ENCODE measurements around the gene KRT8. TPM values are rescaled to one million over a fixed set of nuclear protein-coding genes. Genes with fewer than 3 reads are reported as not detected.

Gene KRT8
- total and polyA plus RNA-seq, 7 donors, result 20.6 to 3,526 (median 63.1) TPM

DNA sequence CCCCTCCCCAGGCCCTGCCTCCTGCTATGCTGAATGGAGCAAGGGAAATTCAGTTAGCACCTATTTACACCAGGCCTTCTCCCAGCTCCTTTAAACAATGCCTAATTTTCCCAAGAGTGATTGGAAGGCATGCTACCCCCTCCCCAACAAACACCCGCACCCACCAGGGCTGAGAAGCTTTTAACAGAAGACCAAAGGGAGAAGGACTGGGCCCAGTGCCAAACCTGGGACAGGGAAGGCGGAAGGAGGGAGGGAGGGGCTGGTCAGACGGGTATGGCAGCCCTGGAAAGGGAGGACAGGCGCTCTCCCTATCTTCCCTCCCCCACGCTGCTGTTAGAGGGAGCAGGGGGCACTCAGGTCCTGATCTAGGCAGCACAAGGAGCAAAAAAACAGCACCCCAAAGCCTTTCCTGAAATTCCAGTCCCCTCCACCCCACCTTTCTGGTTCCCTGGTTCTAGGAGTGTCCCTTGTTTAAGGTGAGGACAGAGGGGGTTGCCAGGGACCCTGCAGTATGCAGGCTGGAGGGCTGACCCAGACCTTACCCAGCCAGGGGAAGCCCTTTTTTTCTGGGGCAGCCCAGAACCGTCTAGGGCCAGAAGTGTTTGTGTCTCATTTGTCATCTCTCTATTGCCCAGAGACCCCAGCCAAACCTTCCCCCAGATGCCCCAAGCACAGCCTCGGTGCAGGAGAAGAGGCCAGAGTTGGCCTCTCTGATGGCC lies 2.4 kb upstream of the KRT8 start:
- Histone ChIP-seq H3K27ac (peak overlapping the region; percentile 26 to 92 (median 66)), H3K9me3 (no peaks in the 10 kb centered on the region), H3K36me3 (no peaks in the 10 kb centered on the region), H3K4me3 (no peak overlapping the region), H3K4me1 (peaks cover 5 to 36% (median 23%) of the 10 kb centered on the region in 4 donors), H3K27me3 (no peaks in the 10 kb centered on the region)
- TF ChIP-seq EP300 (IDR thresholded peaks at IDR 0.05) (no peak), POLR2A (IDR thresholded peaks at IDR 0.05) (no peak), POLR2AphosphoS5 (IDR thresholded peaks at IDR 0.05) (no peak)
- TF ChIP-seq, protein P1, sequence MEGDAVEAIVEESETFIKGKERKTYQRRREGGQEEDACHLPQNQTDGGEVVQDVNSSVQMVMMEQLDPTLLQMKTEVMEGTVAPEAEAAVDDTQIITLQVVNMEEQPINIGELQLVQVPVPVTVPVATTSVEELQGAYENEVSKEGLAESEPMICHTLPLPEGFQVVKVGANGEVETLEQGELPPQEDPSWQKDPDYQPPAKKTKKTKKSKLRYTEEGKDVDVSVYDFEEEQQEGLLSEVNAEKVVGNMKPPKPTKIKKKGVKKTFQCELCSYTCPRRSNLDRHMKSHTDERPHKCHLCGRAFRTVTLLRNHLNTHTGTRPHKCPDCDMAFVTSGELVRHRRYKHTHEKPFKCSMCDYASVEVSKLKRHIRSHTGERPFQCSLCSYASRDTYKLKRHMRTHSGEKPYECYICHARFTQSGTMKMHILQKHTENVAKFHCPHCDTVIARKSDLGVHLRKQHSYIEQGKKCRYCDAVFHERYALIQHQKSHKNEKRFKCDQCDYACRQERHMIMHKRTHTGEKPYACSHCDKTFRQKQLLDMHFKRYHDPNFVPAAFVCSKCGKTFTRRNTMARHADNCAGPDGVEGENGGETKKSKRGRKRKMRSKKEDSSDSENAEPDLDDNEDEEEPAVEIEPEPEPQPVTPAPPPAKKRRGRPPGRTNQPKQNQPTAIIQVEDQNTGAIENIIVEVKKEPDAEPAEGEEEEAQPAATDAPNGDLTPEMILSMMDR (IDR thresholded peaks at IDR 0.05), result no peak
- DNase-seq, result no peak
- intact Hi-C loops (cut with DNase I), result no loop called here
- 10 to 32% methylated on average over 7 of the region's 7 CpGs for WGBS, 2 donors

- H3K36me3 ChIP-seq, result no peaks in the 10 kb centered on the region
- 39 to 78% methylated on average over 7 of the region's 7 CpGs for WGBS, 2 donors
These were observed 1.3 kb upstream of the KRT8 start for GRCh38 chr12:52906191-52906601.

DNA sequence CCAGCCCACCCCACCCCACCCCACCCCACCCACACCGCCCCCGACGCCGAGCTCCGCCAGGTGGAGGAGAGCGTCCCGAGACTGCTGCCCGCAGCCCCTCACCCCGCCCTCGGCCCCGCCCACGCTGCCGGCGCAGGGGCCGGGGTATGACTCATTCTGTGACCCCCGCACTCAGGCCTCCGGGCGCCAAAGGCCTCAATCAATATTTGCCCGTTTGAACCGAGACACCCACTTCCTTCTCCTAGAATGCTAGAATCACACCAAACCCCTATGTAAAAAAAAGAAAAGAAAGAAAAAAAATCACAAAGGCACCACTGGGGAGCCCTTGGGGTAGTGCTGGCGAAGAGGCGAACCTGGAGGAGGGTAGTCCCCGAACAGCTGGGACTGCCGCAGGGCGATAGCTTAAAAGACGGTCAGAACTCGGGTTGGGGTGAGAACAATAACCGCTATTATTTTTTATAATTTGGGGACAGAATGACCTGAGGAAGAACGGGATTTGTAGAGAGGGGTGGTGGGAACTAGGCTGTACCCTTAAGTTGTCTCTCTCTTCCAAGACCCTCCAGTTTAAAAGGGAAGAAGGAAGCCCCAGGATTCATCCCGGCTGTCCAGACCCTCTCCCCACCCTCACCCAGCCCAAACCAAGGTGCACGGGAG lies 894 bp downstream of the KRT8 start:
- Histone ChIP-seq H3K9me3 (no peaks in the 10 kb centered on the region), H3K4me3 (peak overlapping the region; percentile 43 to 63 (median 54)), H3K36me3 (peaks cover 0 to 21% (median 0%) of the 10 kb centered on the region in 4 donors), H3K4me1 (peaks cover 5 to 36% (median 23%) of the 10 kb centered on the region in 4 donors), H3K27me3 (no peaks in the 10 kb centered on the region), H3K27ac (peak overlapping the region; percentile 81 to 92 (median 84))
- TF ChIP-seq POLR2A (IDR thresholded peaks at IDR 0.05) (peak in 1 of 2 donors; percentile 18), EP300 (IDR thresholded peaks at IDR 0.05) (no peak), POLR2AphosphoS5 (IDR thresholded peaks at IDR 0.05) (peak in 1 of 4 donors; percentile 7)
- intact Hi-C loops (cut with DNase I), result loop anchor here (5.0 kb wide), 1 partner anchor 952 kb away; the partner anchor contains the start of gene ACVR1B
- DNase-seq, result no peak
- 3 to 17% methylated on average over 31 of the region's 31 CpGs for WGBS, 2 donors

More at GRCh38 chr12:52906191-52906601, 1.3 kb upstream of the KRT8 start:
- Histone ChIP-seq H3K9me3 (no peaks in the 10 kb centered on the region), H3K4me3 (no peak overlapping the region), H3K4me1 (peaks cover 5 to 36% (median 23%) of the 10 kb centered on the region in 4 donors), H3K27ac (peak overlapping the region in 3 of 4 donors; percentile 6 to 92 (median 86)), H3K27me3 (no peaks in the 10 kb centered on the region)
- no peak for DNase-seq
- TF ChIP-seq, protein P1 (IDR thresholded peaks at IDR 0.05), result no peak
- TF ChIP-seq POLR2AphosphoS5 (IDR thresholded peaks at IDR 0.05), result no peak
- no peak for TF ChIP-seq EP300 (IDR thresholded peaks at IDR 0.05)
- TF ChIP-seq POLR2A (IDR thresholded peaks at IDR 0.05), result no peak
- intact Hi-C loops (cut with DNase I), result no loop called here

DNA sequence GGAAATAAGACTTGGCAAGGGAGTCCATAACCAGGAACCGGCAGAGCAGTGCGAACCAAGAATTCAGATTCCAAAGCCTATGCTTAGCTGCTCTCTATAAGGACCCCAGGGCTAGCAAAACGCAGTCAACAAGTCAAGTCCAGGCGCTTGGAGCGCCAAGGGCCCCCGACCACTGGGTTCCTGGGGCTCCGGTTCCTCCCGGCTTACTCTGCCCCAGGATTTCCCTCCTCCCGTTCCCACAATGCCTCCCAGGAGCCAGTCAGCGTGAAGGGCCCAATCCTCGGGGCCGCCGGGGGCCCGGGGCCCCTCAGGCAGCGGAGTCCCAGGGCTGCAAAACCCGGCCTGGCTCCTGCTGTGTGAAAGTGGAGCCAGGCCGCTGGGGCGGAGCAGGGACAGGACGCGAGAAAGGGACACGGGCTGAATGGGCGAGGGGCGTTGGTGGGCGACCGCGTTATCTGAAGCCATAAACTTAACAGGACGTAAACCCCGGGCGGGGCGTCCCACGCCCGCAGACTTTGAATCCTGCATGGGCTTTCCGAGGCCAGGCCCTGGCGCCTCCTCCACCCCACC lies 1.5 kb downstream of the KRT8 start:
- peak in 1 of 4 donors; percentile 12 for TF ChIP-seq EP300 (IDR thresholded peaks at IDR 0.05)
- TF ChIP-seq, protein P1 (IDR thresholded peaks at IDR 0.05), result no peak
- TF ChIP-seq POLR2AphosphoS5 (IDR thresholded peaks at IDR 0.05), result no peak
- no peak for TF ChIP-seq POLR2A (IDR thresholded peaks at IDR 0.05)
- DNase-seq, result peak; percentile 90

More for the DNA sequence above, 1.5 kb downstream of the KRT8 start:
- no peaks in the 10 kb centered on the region for H3K27me3 ChIP-seq
- intact Hi-C loops (cut with DNase I), result loop anchor here (5.0 kb wide), 1 partner anchor 951 kb away; the partner anchor contains the start of gene ACVR1B
- H3K36me3 ChIP-seq, result peaks cover 0 to 27% (median 0%) of the 10 kb centered on the region in 4 donors
- WGBS, 2 donors, result 2 to 4% methylated on average over 34 of the region's 34 CpGs
- H3K27ac ChIP-seq, result peak overlapping the region; percentile 81 to 92 (median 84)
- H3K9me3 ChIP-seq, result no peaks in the 10 kb centered on the region
- peaks cover 5 to 36% (median 23%) of the 10 kb centered on the region in 4 donors for H3K4me1 ChIP-seq
- peak overlapping the region; percentile 43 to 63 (median 54) for H3K4me3 ChIP-seq

Data from sigmoid colon (tissue), 7 donors.